HG02981 (cell line): ENCODE data around the gene CAMK4.

ENCODE experiments used
- ATAC-seq: cut with Tn5 transposase; IDR thresholded peaks from one replicate; pipeline ENCODE4 v1.9.1; 2021; ENCODE audit warnings: mild to moderate bottlenecking, moderate library complexity; ENCODE audit not compliant: unreplicated experiment

Gene CAMK4

GRCh38 chr5:111422747-111423720 lies 198.8 kb downstream of the CAMK4 start:
- ATAC-seq = no peak

- ATAC-seq = no peak
These were observed 201.0 kb downstream of the CAMK4 start for GRCh38 chr5:111425205-111425604.

- no peak for ATAC-seq
These were observed 203.6 kb downstream of the CAMK4 start for GRCh38 chr5:111427762-111428161.

GRCh38 chr5:111432883-111433536 lies 208.8 kb downstream of the CAMK4 start:
- no peak for ATAC-seq

- ATAC-seq = no peak
These were observed 210.6 kb downstream of the CAMK4 start for GRCh38 chr5:111434800-111435199.

GRCh38 chr5:111439473-111440075 lies 215.4 kb downstream of the CAMK4 start:
- ATAC-seq = no peak

- no peak for ATAC-seq
These were observed 222.9 kb downstream of the CAMK4 start for GRCh38 chr5:111447099-111447498.

- no peak for ATAC-seq
These were observed 223.6 kb downstream of the CAMK4 start for GRCh38 chr5:111447822-111448221.

- no peak for ATAC-seq
These were observed 229.1 kb downstream of the CAMK4 start for GRCh38 chr5:111453295-111453694.

- no peak for ATAC-seq
These were observed 229.6 kb downstream of the CAMK4 start for GRCh38 chr5:111453747-111454146.

- ATAC-seq = no peak
These were observed 230.0 kb downstream of the CAMK4 start for GRCh38 chr5:111454198-111454622.

- ATAC-seq = no peak
These were observed 230.6 kb downstream of the CAMK4 start for GRCh38 chr5:111454776-111455175.

GRCh38 chr5:111461255-111461671 lies 237.1 kb downstream of the CAMK4 start:
- ATAC-seq = no peak

GRCh38 chr5:111461934-111462333 lies 237.8 kb downstream of the CAMK4 start:
- no peak for ATAC-seq

- ATAC-seq = no peak
These were observed 239.1 kb downstream of the CAMK4 start for GRCh38 chr5:111463311-111463710.

- ATAC-seq = no peak
These were observed 245.2 kb downstream of the CAMK4 start for GRCh38 chr5:111469293-111469896.

GRCh38 chr5:111469903-111470302 lies 245.7 kb downstream of the CAMK4 start:
- no peak for ATAC-seq

GRCh38 chr5:111472096-111472495 lies 247.9 kb downstream of the CAMK4 start:
- ATAC-seq = no peak

- peak; percentile 75 for ATAC-seq
These were observed 248.4 kb downstream of the CAMK4 start for GRCh38 chr5:111472579-111472978.

GRCh38 chr5:111478266-111478665 lies 254.1 kb downstream of the CAMK4 start:
- no peak for ATAC-seq

- ATAC-seq = no peak
These were observed 254.7 kb downstream of the CAMK4 start for GRCh38 chr5:111478898-111479297.
